A549 (cell line): ENCODE measurements around the gene SYT15. TPM values are rescaled to one million over a fixed set of nuclear protein-coding genes. Genes with fewer than 3 reads are reported as not detected.

ENCODE experiments used
- ATAC-seq, 2 experiments: fragments of 200-7000 bp in 1 of 2; fragments of >200 bp in 1 of 2; cut with Nextera tagmentation in 1 of 2; cut with Tn5 transposase in 1 of 2; 3 replicates each; pipeline versions ENCODE4 v1.8.0 to v1.9.1; 2018 to 2020; ENCODE audit warnings: mild to moderate bottlenecking in 1 of 2, moderate library complexity in 1 of 2
- CTCF ChIA-PET: fragments of 300-600 bp; sonication (Branson Sonifier 250); formaldehyde crosslinking; extraction: SDS; loops from one replicate; lab custom pipeline; 2021; ENCODE audit warnings: antibody characterized with exemption, inconsistent platforms; lab: Yijun Ruan, JAX
- POLR2A ChIA-PET: fragments of 350-600 bp; formaldehyde crosslinking; extraction: SDS; loops from one replicate; lab custom pipeline; 2021; ENCODE audit warnings: antibody characterized with exemption, inconsistent platforms; lab: Yijun Ruan, JAX
- DNase-seq, 2 experiments: peaks; one replicate each; pipeline versions ENCODE4 v3.0.0 to v3.0.0-alpha.2; 2011 to 2016; ENCODE audit warnings: low read depth in 1 of 2, low spot score in 1 of 2
- FAIRE-seq: peaks from 2 replicates; lab custom pipeline; 2011; peaks lifted over from hg19 to GRCh38; lab: Jason Lieb, UNC
- H3K27ac ChIP-seq, 2 experiments: fragments of >200 bp; sonication (Bioruptor Twin); formaldehyde crosslinking; 3 replicates each; pipeline ENCODE4 v1.5.1; 2016 to 2017
- H3K4me1 ChIP-seq: fragments of >200 bp; sonication (Bioruptor Twin); formaldehyde crosslinking; 3 replicates; pipeline ENCODE4 v1.6.1; 2016
- H3K4me2 ChIP-seq: fragments of >200 bp; sonication (Bioruptor Twin); formaldehyde crosslinking; 3 replicates; pipeline ENCODE4 v1.6.1; 2016
- H3K4me3 ChIP-seq: fragments of >200 bp; sonication (Bioruptor Twin); formaldehyde crosslinking; 3 replicates; pipeline ENCODE4 v1.5.1; 2016
- H3K9me3 ChIP-seq: fragments of >200 bp; sonication (Bioruptor Twin); formaldehyde crosslinking; 3 replicates; pipeline ENCODE4 v1.6.1; 2016
- CEBPB ChIP-seq, 2 experiments: fragments of >200 bp in 1 of 2; sonication (Bioruptor Twin) in 1 of 2; formaldehyde crosslinking in 1 of 2; IDR thresholded peaks; 2 replicates each; pipeline ENCODE4 v1.6.1; 2012 to 2016
- CHD2 ChIP-seq: fragments of 150-350 bp; IDR thresholded peaks from 2 replicates; pipeline ENCODE4 v1.6.1; 2014; ENCODE audit warnings: low read length; ENCODE audit not compliant: partially characterized antibody
- CHD4 ChIP-seq: fragments of 200-600 bp; sonication (generic); IDR thresholded peaks from 2 replicates; pipeline ENCODE4 v1.6.1; 2016; ENCODE audit warnings: antibody characterized with exemption, mild to moderate bottlenecking, borderline replicate concordance
- EHMT2 ChIP-seq: fragments of 200-600 bp; sonication (generic); IDR thresholded peaks from 2 replicates; pipeline ENCODE4 v1.6.1; 2016; ENCODE audit warnings: antibody characterized with exemption, low read depth, mild to moderate bottlenecking, moderate library complexity
- ELK1 ChIP-seq: fragments of 150-350 bp; IDR thresholded peaks from 2 replicates; pipeline ENCODE4 v1.6.1; 2014; ENCODE audit warnings: low read depth, mild to moderate bottlenecking, low read length
- EP300 ChIP-seq, 2 experiments: fragments of >200 bp; sonication (Bioruptor Twin); formaldehyde crosslinking; IDR thresholded peaks; 2 replicates in 1 of 2; 3 replicates in 1 of 2; pipeline ENCODE4 v1.6.1; 2016 to 2017
- ESRRA ChIP-seq: fragments of 150-350 bp; IDR thresholded peaks from 2 replicates; pipeline ENCODE4 v1.6.1; 2014; ENCODE audit warnings: mild to moderate bottlenecking, low read length, borderline replicate concordance
- FOSL2 ChIP-seq, 2 experiments: fragments of 450-650 bp in 1 of 2; fragments of >200 bp in 1 of 2; sonication (Bioruptor Twin) in 1 of 2; formaldehyde crosslinking; IDR thresholded peaks; 2 replicates each; pipeline versions ENCODE4 v1.5.0 to v1.6.1; 2016 to 2020; ENCODE audit warnings: mild to moderate bottlenecking in 1 of 2, moderate library complexity in 1 of 2
- FOXS1 ChIP-seq: fragments of 250-450 bp; sonication (Bioruptor Pico); IDR thresholded peaks from 2 replicates; pipeline ENCODE4 v1.5.0; 2020; ENCODE audit warnings: mild to moderate bottlenecking, moderate library complexity
- GATA3 ChIP-seq: IDR thresholded peaks from 2 replicates; pipeline ENCODE4 v1.6.1; 2012; ENCODE audit warnings: borderline replicate concordance
- HDAC2 ChIP-seq: fragments of 200-600 bp; sonication (generic); IDR thresholded peaks from 2 replicates; pipeline ENCODE4 v1.6.1; 2016
- HES2 ChIP-seq: fragments of >200 bp; sonication (Bioruptor Twin); formaldehyde crosslinking; IDR thresholded peaks from 2 replicates; pipeline ENCODE4 v1.6.1; 2016
- HEYL ChIP-seq: fragments of 250-450 bp; sonication (Bioruptor Pico); IDR thresholded peaks from 2 replicates; pipeline ENCODE4 v1.8.0; 2021; ENCODE audit warnings: mild to moderate bottlenecking, moderate library complexity
- HOXA7 ChIP-seq: fragments of 250-450 bp; sonication (Bioruptor Pico); IDR thresholded peaks from 2 replicates; pipeline ENCODE4 v1.5.0; 2020; ENCODE audit warnings: mild to moderate bottlenecking, moderate library complexity
- HOXB13 ChIP-seq: fragments of 250-450 bp; sonication (Bioruptor Pico); IDR thresholded peaks from 2 replicates; pipeline ENCODE4 v1.5.0; 2020; ENCODE audit warnings: low read depth, mild to moderate bottlenecking, moderate library complexity
- HOXB5 ChIP-seq: fragments of 250-450 bp; sonication (Bioruptor Pico); IDR thresholded peaks from 2 replicates; pipeline ENCODE4 v1.5.0; 2020; ENCODE audit warnings: mild to moderate bottlenecking, moderate library complexity
- JUN ChIP-seq, 2 experiments: fragments of >200 bp; sonication (Bioruptor Twin); formaldehyde crosslinking; IDR thresholded peaks; 2 replicates in 1 of 2; 3 replicates in 1 of 2; pipeline ENCODE4 v1.6.1; 2016 to 2017
- JUNB ChIP-seq: fragments of >200 bp; sonication (Bioruptor Twin); formaldehyde crosslinking; IDR thresholded peaks from 2 replicates; pipeline ENCODE4 v1.6.1; 2016
- MAFK ChIP-seq: fragments of 450-650 bp; IDR thresholded peaks from 2 replicates; pipeline ENCODE4 v1.6.1; 2014; ENCODE audit not compliant: partially characterized antibody
- NPAS2 ChIP-seq: fragments of 250-450 bp; sonication (Bioruptor Pico); IDR thresholded peaks from 2 replicates; pipeline ENCODE4 v1.8.0; 2022; ENCODE audit warnings: mild to moderate bottlenecking, moderate library complexity, borderline replicate concordance
- POLR2A ChIP-seq: IDR thresholded peaks from 2 replicates; pipeline ENCODE4 v1.6.1; 2012; ENCODE audit warnings: mild to moderate bottlenecking, low read length
- POLR2AphosphoS2 ChIP-seq: conservative IDR thresholded peaks from 2 replicates; pipeline ENCODE4 v1.6.1; 2012; ENCODE audit warnings: low read length, improper control_type of control experiment, inconsistent platforms
- RARB ChIP-seq: fragments of 250-450 bp; sonication (Bioruptor Pico); IDR thresholded peaks from 2 replicates; pipeline ENCODE4 v1.8.0; 2021; ENCODE audit warnings: mild to moderate bottlenecking, moderate library complexity
- RCOR1 ChIP-seq: fragments of 150-350 bp; IDR thresholded peaks from 2 replicates; pipeline ENCODE4 v1.6.1; 2014; ENCODE audit warnings: antibody characterized with exemption, low read length, low read depth
- SMC3 ChIP-seq: fragments of >200 bp; sonication (Bioruptor Twin); formaldehyde crosslinking; IDR thresholded peaks from 3 replicates; pipeline ENCODE4 v1.6.1; 2018; ENCODE audit warnings: inconsistent platforms
- SREBF2 ChIP-seq: fragments of 450-650 bp; IDR thresholded peaks from 2 replicates; pipeline ENCODE4 v1.6.1; 2014; ENCODE audit warnings: mild to moderate bottlenecking, moderate library complexity
- TFCP2L1 ChIP-seq: fragments of 250-450 bp; sonication (Bioruptor Pico); IDR thresholded peaks from 2 replicates; pipeline ENCODE4 v1.5.0; 2021; ENCODE audit warnings: mild to moderate bottlenecking
- TP53 ChIP-seq: fragments of 250-450 bp; sonication (Bioruptor Pico); IDR thresholded peaks from 2 replicates; pipeline ENCODE4 v1.5.0; 2021; ENCODE audit warnings: mild to moderate bottlenecking, moderate library complexity
- ZC3H11A ChIP-seq: fragments of 450-650 bp; IDR thresholded peaks from 2 replicates; pipeline ENCODE4 v1.6.1; 2014; ENCODE audit warnings: antibody characterized with exemption, mild to moderate bottlenecking
- ZFP36 ChIP-seq: fragments of 450-650 bp; IDR thresholded peaks from 2 replicates; pipeline ENCODE4 v1.6.1; 2014; ENCODE audit warnings: borderline replicate concordance; ENCODE audit not compliant: partially characterized antibody
- ZNF302 ChIP-seq: fragments of 250-450 bp; sonication (Bioruptor Pico); IDR thresholded peaks from 2 replicates; pipeline ENCODE4 v1.9.0; 2021; ENCODE audit warnings: inconsistent platforms, mild to moderate bottlenecking, moderate library complexity
- ZSCAN20 ChIP-seq: fragments of 250-450 bp; sonication (Bioruptor Pico); IDR thresholded peaks from 2 replicates; pipeline ENCODE4 v1.8.0; 2022; ENCODE audit warnings: mild to moderate bottlenecking, moderate library complexity
- WGBS: methylation state at CpG from one replicate; pipeline ENCODE4 v1.1.6; 2017; ENCODE audit errors: missing lambda C conversion rate; 5-methylcytosine and 5-hydroxymethylcytosine counted together
- polyA plus RNA-seq, 4 experiments: library from polyadenylated mRNA; depleted of rRNA in 3 of 4; stranded (reverse); fragments of >200 nt; fragmentation: RNase III in 1 of 4; extraction: RNeasy Plus Mini Kit Qiagen cat#74134 plus additional on column Dnase treatment in 1 of 4; gene quantifications; 2 replicates in 3 of 4; 3 replicates in 1 of 4; pipeline ENCODE4 v1.2.3, GENCODE V29; 2011 to 2017
- TF ChIP-seq, protein P1 (sequence below): fragments of 450-650 bp; IDR thresholded peaks from 2 replicates; pipeline ENCODE4 v1.6.1; 2014; ENCODE audit warnings: antibody characterized with exemption
- TF ChIP-seq, protein P2 (sequence below): fragments of >200 bp; sonication (Bioruptor Twin); formaldehyde crosslinking; IDR thresholded peaks from 3 replicates; pipeline ENCODE4 v1.5.1; 2016

The SYT15 gene
- polyA plus RNA-seq, 2 of the 4 experiments (the other 2 are of a cell fraction) = 3.5 to 3.6 TPM

- TF ChIP-seq SMC3 (peak; percentile 87), JUNB (no peak), HOXB13 (0 out of 2 replicates have a peak, but pooled peaks have one; percentile 12), HEYL (CRISPR knock-in tag) (no peak), EP300 (IDR thresholded peaks at IDR 0.05) (peak in 1 of 2 experiments; percentile 78; a peak in 2 of 5 replicates), ZFP36 (no peak), HOXA7 (CRISPR knock-in tag) (no peak; the same call in 1 of the 2 replicates)
These were observed 37.8 kb upstream of the SYT15 start (continued) for GRCh38 chr10:46541017-46541661.

DNA sequence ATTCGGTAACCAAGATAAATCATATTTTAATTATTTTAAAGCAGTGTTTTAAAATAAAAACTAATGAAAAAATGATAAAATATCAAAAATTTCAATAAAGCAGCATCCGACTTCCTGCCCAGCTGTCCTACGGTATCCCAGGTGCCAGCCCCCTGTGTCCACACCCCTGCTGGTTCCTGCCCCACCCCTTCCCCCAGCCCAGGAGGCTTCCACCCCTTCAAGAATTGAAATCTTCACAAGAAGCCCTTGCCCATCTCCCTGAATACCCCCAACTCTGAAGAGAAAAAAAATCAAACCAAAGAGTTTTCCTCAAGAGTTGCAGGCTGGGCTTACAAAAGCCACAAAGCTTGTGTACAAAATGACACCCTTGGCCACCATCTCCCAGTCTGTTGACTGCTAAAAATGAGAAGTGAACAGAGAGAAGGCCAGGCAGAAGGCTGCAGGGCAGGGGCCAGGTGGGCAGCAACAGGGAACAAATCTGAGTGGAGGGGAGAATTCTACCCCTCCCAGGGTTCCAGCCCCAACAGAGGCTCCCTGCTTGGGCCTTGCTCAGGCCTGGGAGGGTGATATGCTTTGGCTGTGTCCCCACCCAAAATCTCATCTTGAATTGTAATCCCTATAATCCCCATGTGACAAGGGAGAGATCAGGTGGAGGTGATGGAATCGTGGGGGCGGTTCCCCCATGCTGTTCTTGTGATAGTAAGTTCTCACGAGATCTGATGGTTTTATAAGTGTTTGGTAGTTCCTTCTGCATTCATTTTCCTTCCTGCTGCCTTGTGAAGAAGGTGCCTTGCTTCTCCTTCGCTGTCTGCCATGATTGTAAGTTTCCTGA lies 37.0 kb upstream of the SYT15 start:
- ChIA-PET POLR2A (interaction anchor here (5.1 kb wide), 1 partner anchor 18 kb away, joined by 77 read pairs; no protein-coding TSS in a partner anchor), CTCF (interaction anchor here (4.8 kb wide), 1 partner anchor 14 kb away, joined by 25 read pairs; no protein-coding TSS in a partner anchor)
- whole genome bisulfite sequencing = 44% methylated on average over 7 of the region's 7 CpGs
- ATAC-seq = no peak
- Histone ChIP-seq H3K4me3 (peak overlapping the region; percentile 45), H3K27ac (peak overlapping the region; percentile 89 to 97), H3K4me2 (peak overlapping the region; percentile 84), H3K9me3 (no peaks in the 10 kb centered on the region), H3K4me1 (peaks cover 94% of the 10 kb centered on the region)
- FAIRE-seq = no peak
- DNase-seq = peak; percentile 34 to 77
- TF ChIP-seq FOXS1 (CRISPR knock-in tag) (no peak), EHMT2 (no peak), ZSCAN20 (0 out of 2 replicates have a peak, but pooled peaks have one; percentile 45), HOXB13 (peak; percentile 80; the same call in 1 of the 2 replicates), FOSL2 (IDR thresholded peaks at IDR 0.05) (no peak), FOSL2 (CRISPR knock-in tag; IDR thresholded peaks at IDR 0.05) (0 out of 2 replicates have a peak, but pooled peaks have one; percentile 41), SREBF2 (no peak), RCOR1 (no peak), CHD2 (peak; percentile 55), HDAC2 (no peak), ELK1 (no peak), SMC3 (no peak), RARB (CRISPR knock-in tag) (peak; percentile 75; the same call in 1 of the 2 replicates), POLR2AphosphoS2 (0 out of 2 replicates have a peak, but pooled peaks have one; percentile 8), TFCP2L1 (CRISPR knock-in tag) (peak; percentile 85), ZNF302 (CRISPR knock-in tag) (no peak), NPAS2 (CRISPR knock-in tag) (no peak), HEYL (CRISPR knock-in tag) (0 out of 2 replicates have a peak, but pooled peaks have one; percentile 31), HOXB5 (peak; percentile 79), ZC3H11A (no peak), CEBPB (IDR thresholded peaks at IDR 0.05) (no peak), MAFK (no peak), CHD4 (no peak), TP53 (CRISPR knock-in tag) (peak; percentile 90), GATA3 (no peak), HES2 (no peak), POLR2A (no peak), ESRRA (no peak), ZFP36 (no peak), HOXA7 (CRISPR knock-in tag) (peak; percentile 55; the same call in 1 of the 2 replicates), JUN (IDR thresholded peaks at IDR 0.05) (peak in 1 of 2 experiments; percentile 19; a peak in 1 of 5 replicates)
- TF ChIP-seq, protein P1, sequence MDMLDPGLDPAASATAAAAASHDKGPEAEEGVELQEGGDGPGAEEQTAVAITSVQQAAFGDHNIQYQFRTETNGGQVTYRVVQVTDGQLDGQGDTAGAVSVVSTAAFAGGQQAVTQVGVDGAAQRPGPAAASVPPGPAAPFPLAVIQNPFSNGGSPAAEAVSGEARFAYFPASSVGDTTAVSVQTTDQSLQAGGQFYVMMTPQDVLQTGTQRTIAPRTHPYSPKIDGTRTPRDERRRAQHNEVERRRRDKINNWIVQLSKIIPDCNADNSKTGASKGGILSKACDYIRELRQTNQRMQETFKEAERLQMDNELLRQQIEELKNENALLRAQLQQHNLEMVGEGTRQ = peak; percentile 88
- TF ChIP-seq, protein P2, sequence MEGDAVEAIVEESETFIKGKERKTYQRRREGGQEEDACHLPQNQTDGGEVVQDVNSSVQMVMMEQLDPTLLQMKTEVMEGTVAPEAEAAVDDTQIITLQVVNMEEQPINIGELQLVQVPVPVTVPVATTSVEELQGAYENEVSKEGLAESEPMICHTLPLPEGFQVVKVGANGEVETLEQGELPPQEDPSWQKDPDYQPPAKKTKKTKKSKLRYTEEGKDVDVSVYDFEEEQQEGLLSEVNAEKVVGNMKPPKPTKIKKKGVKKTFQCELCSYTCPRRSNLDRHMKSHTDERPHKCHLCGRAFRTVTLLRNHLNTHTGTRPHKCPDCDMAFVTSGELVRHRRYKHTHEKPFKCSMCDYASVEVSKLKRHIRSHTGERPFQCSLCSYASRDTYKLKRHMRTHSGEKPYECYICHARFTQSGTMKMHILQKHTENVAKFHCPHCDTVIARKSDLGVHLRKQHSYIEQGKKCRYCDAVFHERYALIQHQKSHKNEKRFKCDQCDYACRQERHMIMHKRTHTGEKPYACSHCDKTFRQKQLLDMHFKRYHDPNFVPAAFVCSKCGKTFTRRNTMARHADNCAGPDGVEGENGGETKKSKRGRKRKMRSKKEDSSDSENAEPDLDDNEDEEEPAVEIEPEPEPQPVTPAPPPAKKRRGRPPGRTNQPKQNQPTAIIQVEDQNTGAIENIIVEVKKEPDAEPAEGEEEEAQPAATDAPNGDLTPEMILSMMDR = no peak
